B cell (primary cell): ENCODE measurements around the gene DDAH1. TPM values are rescaled to one million over a fixed set of nuclear protein-coding genes. Genes with fewer than 3 reads are reported as not detected.

ENCODE experiments used
- ATAC-seq: fragments of 200-7000 bp; cut with Tn5 transposase; one replicate; pipeline ENCODE4 v1.10.0; 2021; ENCODE audit warnings: low read depth, mild to moderate bottlenecking, moderate number of reproducible peaks, moderate library complexity
- CTCF ChIA-PET: fragments of 350-600 bp; sonication (Branson Sonifier 250); formaldehyde crosslinking; loops from one replicate; lab custom pipeline; 2021; ENCODE audit warnings: antibody characterized with exemption, inconsistent platforms; lab: Charles Lee
- POLR2A ChIA-PET: fragments of 350-600 bp; sonication (Branson Sonifier 250); formaldehyde crosslinking; loops from one replicate; lab custom pipeline; 2021; ENCODE audit warnings: antibody characterized with exemption; lab: Charles Lee
- DNase-seq: peaks from one replicate; pipeline ENCODE4 v3.0.0; 2013
- H2AFZ ChIP-seq: 2 replicates; pipeline ENCODE4 v1.6.1; 2012; ENCODE audit warnings: mild to moderate bottlenecking, low read depth, low read length; ENCODE audit not compliant: insufficient read depth, poor library complexity, severe bottlenecking
- H3K27ac ChIP-seq, 2 donors: 1 replicate in 1 of 2; 2 replicates in 1 of 2; pipeline ENCODE4 v1.5.1; 2012 to 2013; ENCODE audit warnings: low read length in 2 of 2, mild to moderate bottlenecking in 2 of 2, moderate library complexity in 1 of 2
- H3K27me3 ChIP-seq, 4 experiments: fragments of 200-600 bp in 1 of 4; sonication (generic) in 1 of 4; replicated peaks in 1 of 4; 1 replicate in 2 of 4; 2 replicates in 2 of 4; pipeline versions ENCODE4 v1.6.1 to v1.7.0; 2013 to 2016; ENCODE audit warnings: low read length in 3 of 4, mild to moderate bottlenecking in 2 of 4, mixed read lengths in 1 of 4, moderate library complexity in 1 of 4; ENCODE audit not compliant: insufficient read depth in 4 of 4, control insufficient read depth in 3 of 4; ENCODE audit errors: control extremely low read depth in 1 of 4
- H3K36me3 ChIP-seq, 2 experiments: replicated peaks in 1 of 2; 1 replicate in 1 of 2; 2 replicates in 1 of 2; pipeline versions ENCODE4 v1.6.1 to v1.7.1; 2013; ENCODE audit warnings: low read length in 1 of 2; ENCODE audit not compliant: insufficient read depth in 2 of 2, control insufficient read depth in 1 of 2; ENCODE audit errors: control extremely low read depth in 1 of 2, extremely low read depth in 1 of 2
- H3K4me1 ChIP-seq, 2 donors: fragments of 200-600 bp in 1 of 2; sonication (generic) in 1 of 2; 1 replicate in 1 of 2; 2 replicates in 1 of 2; pipeline versions ENCODE4 v1.5.1 to v1.6.1; 2013 to 2017; ENCODE audit warnings: low read length in 2 of 2; ENCODE audit not compliant: control insufficient read depth in 2 of 2, insufficient read depth in 2 of 2
- H3K4me2 ChIP-seq: replicated peaks from 2 replicates; pipeline ENCODE3; 2012; ENCODE audit warnings: mild to moderate bottlenecking, low read depth, low read length; ENCODE audit not compliant: poor library complexity, severe bottlenecking
- H3K4me3 ChIP-seq, 5 experiments: fragments of 200-600 bp in 1 of 5; sonication (generic) in 1 of 5; 1 replicate in 3 of 5; 2 replicates in 2 of 5; pipeline versions ENCODE4 v1.5.1 to v1.7.0; 2011 to 2016; ENCODE audit warnings: low read length in 4 of 5, mild to moderate bottlenecking in 4 of 5, low read depth in 2 of 5, control low read depth in 1 of 5, moderate library complexity in 1 of 5; ENCODE audit not compliant: insufficient read depth in 1 of 5; ENCODE audit errors: control extremely low read depth in 1 of 5, extremely low read depth in 1 of 5
- H3K79me2 ChIP-seq: fragments of 200-600 bp; sonication (generic); one replicate; pipeline ENCODE4 v1.6.0; 2016; ENCODE audit warnings: low read length; ENCODE audit not compliant: control insufficient read depth, insufficient read depth
- H3K9ac ChIP-seq: fragments of 200-600 bp; sonication (generic); 2 replicates; pipeline ENCODE4 v1.6.1; 2017; ENCODE audit warnings: mild to moderate bottlenecking, low read length, moderate library complexity
- H3K9me3 ChIP-seq, 3 donors: one replicate each; pipeline versions ENCODE4 v1.6.1 to v1.7.1; 2013; ENCODE audit warnings: low read length in 2 of 3; ENCODE audit not compliant: control insufficient read depth in 2 of 3, insufficient read depth in 1 of 3; ENCODE audit errors: control extremely low read depth in 1 of 3
- H4K20me1 ChIP-seq: 2 replicates; pipeline ENCODE4 v1.6.0; 2012; ENCODE audit warnings: mild to moderate bottlenecking, low read length; ENCODE audit not compliant: insufficient read depth, control insufficient read depth, poor library complexity, severe bottlenecking
- H3K27ac Mint-ChIP-seq: one replicate; pipeline ENCODE4 v1.8.0; 2021; ENCODE audit warnings: mixed read lengths
- H3K27me3 Mint-ChIP-seq: one replicate; pipeline ENCODE4 v1.8.0; 2021; ENCODE audit warnings: mixed read lengths
- H3K4me1 Mint-ChIP-seq: one replicate; pipeline ENCODE4 v1.8.0; 2021; ENCODE audit warnings: mixed read lengths
- H3K4me3 Mint-ChIP-seq: one replicate; pipeline ENCODE4 v1.8.0; 2021; ENCODE audit warnings: mixed read lengths
- H3K9me3 Mint-ChIP-seq: one replicate; pipeline ENCODE4 v1.8.0; 2022; ENCODE audit warnings: mixed read lengths; ENCODE audit not compliant: insufficient read depth
- CTCF ChIP-seq: fragments of 200-600 bp; IDR thresholded peaks from one replicate; pipeline ENCODE4 v1.8.0; 2022; ENCODE audit warnings: antibody characterized with exemption, mild to moderate bottlenecking
- EZH2 ChIP-seq: IDR thresholded peaks from 2 replicates; pipeline ENCODE4 v1.6.1; 2012; ENCODE audit warnings: borderline replicate concordance, low read depth, mild to moderate bottlenecking, moderate library complexity, low read length; ENCODE audit not compliant: insufficient read depth, poor library complexity, severe bottlenecking
- WGBS: methylation state at CpG from one replicate; pipeline ENCODE4 v1.1.5; 2013; ENCODE audit warnings: missing lambda C conversion rate; ENCODE audit not compliant: insufficient coverage; 5-methylcytosine and 5-hydroxymethylcytosine counted together
- intact Hi-C: fragments of 100-400 bp; cut with micrococcal nuclease; formaldehyde crosslinking; loops from one replicate; pipeline ENCODE4 v1.10.0; 2022
- polyA plus RNA-seq: library from polyadenylated mRNA; depleted of rRNA; stranded (reverse); fragments of >200 nt; gene quantifications from 2 replicates; pipeline ENCODE4 v1.2.3, GENCODE V29; 2012
- total RNA-seq, 2 donors: library from RNA; stranded (reverse); fragments of 120-200 nt in 1 of 2; gene quantifications; 1 replicate in 1 of 2; 2 replicates in 1 of 2; pipeline versions ENCODE4 v1.2.3 to v1.2.4, GENCODE V29; 2013 to 2022

Gene DDAH1
- total and polyA plus RNA-seq, 2 donors (not counting 1 experiment from before 2014, with no cell fraction given): 0.04 TPM; not detected in 1

GRCh38 chr1:85359874-85360721, 104.9 kb downstream of the DDAH1 start:
- Histone ChIP-seq H3K36me3 (no peaks in the 10 kb centered on the region), H2AFZ (no peak overlapping the region), H4K20me1 (no peaks in the 10 kb centered on the region), H3K27ac (no peak overlapping the region), H3K4me3 (no peak overlapping the region), H3K27me3 (no peaks in the 10 kb centered on the region), H3K9ac (no peak overlapping the region), H3K9me3 (no peaks in the 10 kb centered on the region), H3K4me1 (no peaks in the 10 kb centered on the region), H3K79me2 (no peaks in the 10 kb centered on the region), H3K4me2 (no peak overlapping the region)
- ChIA-PET CTCF (no interaction called here), POLR2A (no interaction called here)
- Mint-ChIP-seq H3K9me3 (no peaks in the 10 kb centered on the region), H3K27me3 (no peaks in the 10 kb centered on the region), H3K4me1 (no peaks in the 10 kb centered on the region), H3K4me3 (no peak overlapping the region), H3K27ac (no peak overlapping the region)
- DNase-seq: no peak
- TF ChIP-seq CTCF: no peak
- TF ChIP-seq EZH2: no peak
- intact Hi-C loops: no loop called here
- ATAC-seq: no peak
- WGBS: no CpG with 5 or more reads among the region's 1 CpG

- CTCF ChIA-PET: no interaction called here
- no peak for TF ChIP-seq CTCF
- TF ChIP-seq EZH2: no peak
- H3K4me1 Mint-ChIP-seq: no peaks in the 10 kb centered on the region
- H3K9me3 ChIP-seq: no peaks in the 10 kb centered on the region
- no peak for ATAC-seq
- no peaks in the 10 kb centered on the region for H3K9me3 Mint-ChIP-seq
- no peaks in the 10 kb centered on the region for H3K27me3 ChIP-seq
- no peak overlapping the region for H3K4me3 ChIP-seq
- no peak overlapping the region for H3K4me3 Mint-ChIP-seq
- no peak overlapping the region for H3K9ac ChIP-seq
- H3K36me3 ChIP-seq: no peaks in the 10 kb centered on the region
- intact Hi-C loops: no loop called here
- H3K27ac Mint-ChIP-seq: no peak overlapping the region
- no peaks in the 10 kb centered on the region for H3K4me1 ChIP-seq
- DNase-seq: no peak
- H3K79me2 ChIP-seq: no peaks in the 10 kb centered on the region
- H3K27ac ChIP-seq: no peak overlapping the region
- no peaks in the 10 kb centered on the region for H3K27me3 Mint-ChIP-seq
- 96% methylated on average over 3 of the region's 5 CpGs for WGBS
- POLR2A ChIA-PET: no interaction called here
- H3K4me2 ChIP-seq: no peak overlapping the region
- no peaks in the 10 kb centered on the region for H4K20me1 ChIP-seq
- H2AFZ ChIP-seq: no peak overlapping the region
Measured at GRCh38 chr1:85358702-85359438, 106.1 kb downstream of the DDAH1 start.
